NCI-H1092 treated with DMSO at 0.1 percent for 48 hours (cell line): ENCODE measurements around the gene NPM3.
"Not testable (repeated sequence)": the region's sequence is repeated elsewhere in the genome, so short reads cannot be mapped to it uniquely, and the experiment has no call there.

Experiments used
- DNase-seq: peaks from one replicate; lab custom pipeline; 2025; lab: John Stamatoyannopoulos, UW

NPM3 gene

DNA sequence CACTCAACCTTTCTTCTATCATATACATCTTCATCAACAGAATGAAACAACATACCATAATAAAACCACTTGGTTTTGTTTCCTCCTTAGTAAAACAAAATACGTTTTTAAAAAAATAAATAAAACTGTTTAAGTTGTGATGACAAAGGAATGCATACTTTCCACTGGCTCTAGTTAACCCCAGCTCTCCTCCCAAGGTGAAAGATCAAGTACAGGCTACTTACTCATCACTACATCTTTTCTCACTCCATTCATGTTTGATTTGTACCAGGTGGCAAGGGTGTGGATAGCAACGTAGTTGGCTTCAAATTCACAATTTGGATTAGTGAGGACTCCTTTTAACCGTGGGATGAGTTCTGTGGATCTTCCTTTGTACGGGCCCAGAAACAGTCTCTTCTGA, 20.3 kb upstream of the NPM3 start:
- DNase-seq: no peak

- no peak for DNase-seq
These were observed 14.3 kb upstream of the NPM3 start for GRCh38 chr10:101797403-101798059.

- DNase-seq: no peak
These were observed 10.3 kb upstream of the NPM3 start for GRCh38 chr10:101793526-101793925.

DNA sequence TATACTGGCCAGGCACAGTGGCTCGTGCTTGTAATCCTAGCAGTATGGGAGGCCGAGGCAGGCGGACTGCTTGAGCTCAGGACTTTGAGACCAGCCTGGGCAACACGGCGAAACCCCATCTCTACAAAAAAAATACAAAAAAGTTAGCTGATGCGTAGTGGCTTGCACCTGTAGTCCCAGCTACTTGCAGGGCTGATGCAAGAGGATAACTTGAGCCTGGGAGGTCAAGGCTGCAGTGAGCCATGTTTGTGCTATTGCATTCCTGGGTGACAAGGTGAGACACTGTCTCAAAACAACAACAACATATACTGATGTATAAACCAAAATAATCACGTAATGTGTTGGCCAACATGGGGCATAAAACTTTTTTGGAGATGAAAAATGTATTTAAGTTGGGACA, 6.4 kb upstream of the NPM3 start:
- no peak for DNase-seq

DNA sequence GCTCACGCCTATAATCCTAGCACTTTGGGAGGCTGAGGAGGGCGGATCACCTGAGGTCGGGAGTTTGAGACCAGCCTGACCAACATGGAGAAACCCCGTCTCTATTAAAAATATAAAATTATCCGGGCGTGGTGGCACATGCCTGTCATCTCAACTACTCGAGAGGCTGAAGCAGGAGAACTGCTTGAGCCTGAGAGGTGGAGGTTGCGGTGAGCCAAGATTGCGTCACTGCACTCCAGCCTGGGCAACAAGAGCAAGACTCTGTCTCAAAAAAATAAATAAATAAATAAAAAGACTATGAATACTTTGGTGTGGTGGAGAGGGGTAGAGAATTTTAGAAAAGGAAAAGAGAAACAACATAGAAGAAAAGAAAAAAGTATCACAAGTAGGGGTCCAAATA, 6.0 kb upstream of the NPM3 start:
- DNase-seq: not testable (repeated sequence)

DNA sequence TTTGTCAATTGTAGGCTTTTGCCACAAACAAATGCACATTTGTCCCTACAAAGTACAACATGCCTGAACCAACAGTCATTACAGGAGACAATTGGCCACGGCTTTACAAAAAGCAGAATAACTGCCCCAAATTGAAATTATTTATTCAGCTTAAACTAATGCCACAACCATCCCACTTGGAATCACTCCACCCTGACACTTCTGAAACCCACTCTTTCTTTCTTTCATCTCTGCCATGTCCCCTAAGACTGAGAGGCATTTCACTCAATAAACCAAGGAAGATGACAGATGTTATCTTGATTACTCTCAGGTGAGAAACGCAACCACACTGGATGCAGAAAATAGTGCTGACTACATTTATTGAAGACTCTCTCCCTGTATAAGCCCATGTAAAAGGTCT, 2.6 kb upstream of the NPM3 start:
- DNase-seq: no peak

DNA sequence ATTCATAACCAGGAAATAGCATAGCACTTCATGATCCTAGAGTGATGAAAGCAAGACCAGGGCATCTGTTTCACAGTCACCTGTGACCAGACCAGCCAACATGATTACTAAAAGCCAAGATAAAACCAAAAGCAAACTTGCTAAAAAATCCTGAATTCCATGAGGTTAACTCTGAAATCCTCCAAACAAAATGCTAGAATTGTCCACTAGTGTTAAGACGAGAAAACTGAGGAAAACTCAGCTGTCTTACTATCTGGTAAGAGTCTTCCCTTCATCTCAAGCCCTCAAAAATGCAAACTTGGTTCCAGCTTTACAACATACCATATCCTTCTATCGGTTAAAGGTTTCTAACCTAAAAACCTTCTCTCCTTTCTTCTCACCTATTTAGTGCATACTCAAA, 1.3 kb upstream of the NPM3 start:
- no peak for DNase-seq

DNA sequence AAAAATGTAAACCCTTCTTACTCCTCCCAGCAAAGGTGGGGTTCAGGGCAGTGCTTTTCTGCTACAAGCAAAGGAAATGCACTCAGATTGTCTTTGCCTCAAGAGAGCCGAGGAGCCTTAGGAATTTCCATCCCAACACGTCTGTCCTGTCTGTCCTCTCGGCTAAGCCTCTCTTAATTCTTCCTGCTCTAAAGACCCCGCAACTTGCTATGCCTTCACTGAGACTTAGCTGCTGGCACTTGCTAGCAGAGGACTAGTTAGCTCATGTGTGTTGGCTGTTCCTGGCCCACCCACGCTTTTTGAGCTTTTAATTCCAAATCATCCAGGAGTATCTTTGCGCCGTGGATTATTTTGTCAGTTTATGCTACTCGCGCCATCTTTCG, 481 bp upstream of the NPM3 start:
- peak; percentile 1 for DNase-seq

GRCh38 chr10:101781984-101782810, 1.0 kb downstream of the NPM3 start:
- no peak for DNase-seq

- no peak for DNase-seq
These were observed 1.6 kb downstream of the NPM3 start for GRCh38 chr10:101781655-101781983.

DNA sequence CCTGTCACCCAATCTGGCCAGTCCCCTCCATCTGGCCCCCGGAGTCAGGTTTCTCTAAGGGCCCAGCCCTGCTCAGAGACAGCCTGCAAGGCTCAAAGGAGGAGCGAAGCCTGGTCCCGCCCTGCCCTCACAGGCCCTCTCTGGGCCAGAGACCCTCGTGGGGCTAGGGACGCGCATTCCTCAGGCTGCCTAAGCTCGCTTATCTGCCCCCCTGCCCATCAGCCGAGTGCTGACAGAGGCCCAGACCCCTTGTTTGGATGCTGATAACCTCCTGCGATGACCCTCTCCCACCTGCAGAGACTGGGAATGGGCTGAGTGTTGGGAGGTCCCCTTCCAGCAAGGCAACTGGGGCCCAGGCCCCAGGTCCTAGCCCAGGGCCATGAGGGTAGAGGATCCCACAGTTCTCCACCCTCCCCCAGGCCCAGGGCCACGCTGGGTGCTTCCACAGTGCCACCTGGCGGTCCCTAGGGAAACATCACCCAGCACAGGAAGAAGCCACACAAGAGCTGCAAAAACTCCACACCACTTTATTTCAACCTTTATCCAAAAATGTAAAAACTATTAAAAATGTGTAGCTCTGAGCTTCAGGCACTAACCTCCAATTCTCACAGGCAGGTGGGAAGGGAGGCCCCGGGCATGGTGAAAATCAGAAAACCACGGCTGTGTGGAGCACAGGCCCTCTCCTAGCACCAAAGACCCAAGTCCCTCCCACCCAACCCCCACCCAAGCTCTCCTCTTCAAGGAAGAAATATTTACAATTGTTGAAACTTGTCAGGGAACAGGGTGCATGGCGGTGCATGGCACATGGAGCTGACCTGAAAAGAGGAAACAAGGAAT, 2.2 kb downstream of the NPM3 start:
- DNase-seq: peak; percentile 15

DNA sequence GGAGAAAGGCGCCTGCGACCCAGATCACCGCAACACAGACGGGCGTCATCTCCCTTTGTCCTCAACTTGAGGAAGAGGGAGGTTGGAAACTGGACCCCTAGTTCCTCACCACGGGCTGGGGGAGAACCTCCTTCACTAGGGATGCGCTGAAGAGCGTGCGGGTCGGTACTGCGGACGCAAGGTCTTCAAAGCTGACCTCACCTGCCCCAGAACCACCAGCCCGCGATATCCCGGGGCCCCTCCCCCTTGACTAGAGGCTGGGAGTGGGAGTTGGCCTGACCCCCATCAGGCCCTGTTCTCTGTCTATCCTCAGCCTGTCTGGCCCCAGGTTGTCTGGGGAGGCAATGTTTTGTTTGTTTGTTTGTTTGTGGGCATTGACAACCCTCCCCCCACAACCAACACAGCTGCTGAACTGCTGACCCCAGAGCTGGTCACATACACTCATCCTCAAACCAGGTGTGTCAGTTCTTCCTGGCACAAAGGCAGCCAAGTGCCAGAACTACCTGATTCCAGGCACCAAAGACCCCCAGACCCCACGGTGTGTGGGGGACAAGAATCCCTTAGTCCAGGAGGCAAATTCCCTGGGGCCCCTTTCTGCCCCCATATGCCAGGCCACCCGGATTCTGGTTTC, 2.9 kb downstream of the NPM3 start:
- DNase-seq: no peak

DNA sequence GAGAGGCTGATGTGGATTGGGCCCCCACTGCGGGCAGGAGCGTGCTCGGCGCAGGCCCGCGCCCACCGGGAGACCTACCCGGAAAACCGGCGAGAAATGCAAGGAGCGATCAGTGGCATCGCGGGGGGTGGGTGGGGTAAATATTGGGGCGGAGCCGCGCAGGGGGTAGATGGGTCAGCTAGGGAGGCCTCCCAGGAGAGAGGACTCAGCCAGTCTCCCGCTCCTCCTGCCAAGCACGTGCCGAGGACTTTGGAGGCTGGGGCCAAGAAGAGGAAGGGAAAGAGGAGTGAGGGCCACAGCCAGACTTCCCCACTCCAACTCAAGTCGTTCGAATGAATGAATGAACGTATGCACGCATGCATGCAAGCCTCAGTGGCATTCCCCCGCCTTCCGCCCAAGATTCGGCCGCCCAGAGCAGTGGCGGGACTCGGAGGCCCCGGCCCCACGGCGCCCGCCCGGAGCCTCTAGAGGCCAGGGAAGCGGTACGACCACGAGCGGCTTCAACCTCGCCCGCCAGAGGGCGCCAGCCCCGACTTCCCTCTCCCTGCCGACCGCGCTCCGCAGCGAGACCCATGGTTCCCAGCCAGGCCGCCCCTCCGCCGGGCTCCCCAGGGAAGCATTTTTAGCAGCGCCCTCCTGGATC, 3.6 kb downstream of the NPM3 start:
- peak; percentile 1 for DNase-seq

DNA sequence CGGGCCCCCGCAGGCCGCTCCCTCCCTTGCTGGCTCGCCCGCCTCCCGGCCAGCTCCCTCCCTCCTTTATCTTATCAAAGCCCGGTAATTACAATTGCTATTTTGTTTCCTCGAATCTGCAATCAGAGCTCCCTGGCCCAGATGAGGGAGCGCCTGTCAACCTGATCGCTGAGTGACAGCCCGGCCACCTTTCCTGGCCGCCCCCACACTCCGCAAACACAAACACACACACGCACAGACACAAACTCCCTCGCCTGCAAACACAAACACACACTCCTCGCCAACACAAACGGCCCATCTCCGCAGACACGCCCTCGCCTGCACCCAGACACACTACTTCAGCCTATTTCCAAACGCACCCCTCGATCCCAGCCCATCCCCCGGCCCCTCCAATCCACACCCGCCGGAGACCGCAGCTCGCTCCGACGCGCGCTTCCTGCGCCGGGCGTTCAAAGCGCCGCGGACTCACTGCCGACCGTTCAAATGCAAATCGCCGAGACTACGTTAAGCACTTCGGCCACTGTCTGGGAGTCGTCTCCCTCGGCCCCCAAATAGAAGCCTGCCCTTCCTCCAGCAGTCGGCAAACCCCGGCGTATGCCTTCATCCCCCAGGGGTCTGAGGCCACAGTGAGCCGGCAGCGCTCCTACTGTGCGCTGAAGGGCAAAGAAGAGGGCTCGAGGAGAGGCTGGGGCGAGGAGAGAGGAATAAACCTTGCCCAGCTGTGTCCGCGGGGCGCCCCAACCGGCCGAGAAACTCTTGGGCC, 4.3 kb downstream of the NPM3 start:
- DNase-seq: no peak

DNA sequence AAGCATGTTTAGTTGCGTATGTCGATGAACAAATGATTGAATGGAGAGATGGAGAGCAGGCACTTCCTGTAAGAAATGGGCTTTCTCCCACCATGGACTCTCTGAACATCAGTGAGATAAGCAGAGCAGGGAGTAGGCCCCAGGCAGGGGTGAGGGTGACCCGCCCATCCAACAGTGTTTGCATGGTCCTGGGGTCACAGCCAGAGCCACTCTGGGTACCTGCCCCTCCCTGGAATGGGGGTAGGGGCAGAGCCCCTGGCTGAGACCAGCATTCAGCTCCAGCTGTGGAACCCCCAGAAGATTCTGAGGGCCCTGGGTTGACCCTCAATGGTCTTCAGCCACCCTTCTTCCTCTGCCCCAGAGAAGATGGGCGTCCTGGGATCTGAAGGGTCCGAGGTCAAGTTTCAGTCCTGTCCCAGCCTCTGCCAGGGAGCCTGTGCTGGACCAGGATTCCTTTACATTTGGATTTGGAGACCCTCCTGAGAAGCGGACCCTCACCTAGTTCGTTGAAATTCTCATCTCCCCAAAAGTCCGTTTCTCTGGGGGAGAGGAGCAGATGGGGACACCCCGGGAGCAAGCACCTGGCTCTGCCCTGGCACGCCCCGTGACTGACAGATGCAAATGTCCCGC, 5.0 kb downstream of the NPM3 start:
- DNase-seq: no peak

DNA sequence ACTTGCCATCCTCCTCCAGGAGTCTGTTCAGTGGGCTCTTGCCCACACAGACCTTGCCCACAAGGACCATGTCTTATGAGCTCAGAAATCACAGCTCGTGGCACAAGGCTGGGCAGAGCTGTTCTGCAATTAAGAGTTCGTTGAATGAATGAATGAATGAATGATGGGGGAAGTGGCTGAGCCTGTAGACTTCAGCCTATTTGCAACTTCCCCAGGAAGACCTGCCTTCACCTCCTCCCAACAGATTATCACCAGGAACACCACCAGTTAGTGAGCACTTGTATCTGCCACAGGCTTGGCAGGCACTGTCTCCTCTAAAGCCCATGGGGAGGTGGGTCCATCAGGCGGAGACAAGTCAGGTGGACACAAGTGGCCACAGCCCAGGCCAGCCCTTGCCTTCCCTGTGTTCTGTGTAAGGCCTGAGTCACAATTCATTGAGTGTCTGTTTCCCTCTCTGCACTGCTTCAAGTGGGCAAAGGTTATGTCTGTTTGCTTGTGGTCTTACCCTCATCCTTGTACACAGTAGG, 5.6 kb downstream of the NPM3 start:
- no peak for DNase-seq

- DNase-seq: no peak
These were observed 7.0 kb downstream of the NPM3 start for GRCh38 chr10:101776161-101776817.

DNA sequence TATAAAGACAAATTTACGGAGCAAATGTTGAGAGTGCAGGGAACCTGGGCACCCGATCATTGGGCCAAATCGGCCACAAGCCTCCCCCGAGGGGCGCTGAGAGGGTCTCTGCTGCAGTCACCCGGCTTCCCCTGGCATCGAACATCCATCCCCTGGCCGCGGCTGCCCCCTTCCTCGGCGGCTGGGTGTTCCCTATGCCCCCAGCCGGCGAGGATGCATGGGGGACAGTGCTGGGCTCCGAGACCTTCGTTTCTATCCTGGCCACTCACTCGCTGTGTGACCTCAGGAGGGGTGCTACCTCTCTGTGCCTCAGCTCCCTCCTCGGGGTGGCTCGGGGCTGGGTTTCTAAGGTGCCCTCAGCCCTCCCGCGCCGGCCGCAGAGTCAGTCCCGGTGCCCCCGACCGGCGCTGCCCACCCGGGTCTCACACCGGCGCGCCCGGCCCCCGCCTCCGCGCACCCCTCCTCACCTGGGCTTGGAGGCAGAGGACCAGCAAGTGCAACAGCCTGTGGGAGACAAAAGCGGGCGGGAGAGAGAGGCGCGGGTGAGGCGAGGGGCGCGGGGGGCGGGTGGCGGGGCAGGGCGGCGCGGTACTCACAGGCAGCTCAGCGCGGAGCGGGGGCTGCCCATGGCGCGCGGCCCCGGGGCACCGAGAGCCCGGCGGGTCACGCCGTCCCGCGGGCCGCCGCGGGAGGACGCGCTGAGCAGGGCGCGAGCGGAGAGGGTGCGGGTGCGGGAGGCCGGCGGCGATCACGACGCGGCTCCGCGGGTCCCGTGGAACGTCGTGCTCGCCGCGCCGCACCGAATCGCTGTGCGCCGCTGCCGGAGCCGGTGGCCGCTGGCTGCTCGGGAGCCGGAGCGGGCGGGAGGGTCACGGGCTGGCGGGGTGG, 7.7 kb downstream of the NPM3 start, which contains the start of gene FGF8:
Gene FGF8 (minus strand): TSS at position 842 of the 888 bp plus-strand sequence. CDS start 214 bp downstream, at position 628.
- no peak for DNase-seq
